Measurements from ENCODE around the gene C4A. TPM values are rescaled to one million over a fixed set of nuclear protein-coding genes. Genes with fewer than 3 reads are reported as not detected.
A peak's percentile ranks its signal among the peaks of the same experiment; 100 is the strongest.
"Not testable (repeated sequence)": the region's sequence is repeated elsewhere in the genome, so short reads cannot be mapped to it uniquely, and the experiment has no call there.

C4A gene
- total and polyA plus RNA-seq, 12 donors: 30.1 to 367 (median 57.4) TPM

DNA sequence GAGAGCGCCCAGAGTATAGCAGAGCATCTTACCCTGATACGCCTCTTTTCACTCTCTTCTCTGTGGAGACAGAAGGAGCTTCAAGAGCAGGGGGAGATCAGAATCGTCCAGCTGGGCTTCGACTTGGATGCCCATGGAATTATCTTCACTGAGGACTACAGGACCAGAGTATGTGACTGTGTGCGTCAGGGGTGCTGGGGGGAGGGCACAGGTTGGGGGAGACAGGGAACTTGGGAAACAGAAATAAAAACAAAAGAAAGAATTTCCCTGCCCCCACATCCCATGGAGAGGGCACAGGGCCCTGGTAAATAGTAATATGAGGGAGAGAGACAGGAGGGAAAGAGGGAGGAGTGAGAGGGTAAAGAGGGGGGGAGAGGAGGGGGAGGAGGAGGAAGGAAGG, 3.0 kb upstream of the C4A start:
- no peak for DNase-seq
- TF ChIP-seq, protein P1, sequence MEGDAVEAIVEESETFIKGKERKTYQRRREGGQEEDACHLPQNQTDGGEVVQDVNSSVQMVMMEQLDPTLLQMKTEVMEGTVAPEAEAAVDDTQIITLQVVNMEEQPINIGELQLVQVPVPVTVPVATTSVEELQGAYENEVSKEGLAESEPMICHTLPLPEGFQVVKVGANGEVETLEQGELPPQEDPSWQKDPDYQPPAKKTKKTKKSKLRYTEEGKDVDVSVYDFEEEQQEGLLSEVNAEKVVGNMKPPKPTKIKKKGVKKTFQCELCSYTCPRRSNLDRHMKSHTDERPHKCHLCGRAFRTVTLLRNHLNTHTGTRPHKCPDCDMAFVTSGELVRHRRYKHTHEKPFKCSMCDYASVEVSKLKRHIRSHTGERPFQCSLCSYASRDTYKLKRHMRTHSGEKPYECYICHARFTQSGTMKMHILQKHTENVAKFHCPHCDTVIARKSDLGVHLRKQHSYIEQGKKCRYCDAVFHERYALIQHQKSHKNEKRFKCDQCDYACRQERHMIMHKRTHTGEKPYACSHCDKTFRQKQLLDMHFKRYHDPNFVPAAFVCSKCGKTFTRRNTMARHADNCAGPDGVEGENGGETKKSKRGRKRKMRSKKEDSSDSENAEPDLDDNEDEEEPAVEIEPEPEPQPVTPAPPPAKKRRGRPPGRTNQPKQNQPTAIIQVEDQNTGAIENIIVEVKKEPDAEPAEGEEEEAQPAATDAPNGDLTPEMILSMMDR (IDR thresholded peaks at IDR 0.05): no peak
- intact Hi-C loops (cut with DNase I): no loop called here

DNA sequence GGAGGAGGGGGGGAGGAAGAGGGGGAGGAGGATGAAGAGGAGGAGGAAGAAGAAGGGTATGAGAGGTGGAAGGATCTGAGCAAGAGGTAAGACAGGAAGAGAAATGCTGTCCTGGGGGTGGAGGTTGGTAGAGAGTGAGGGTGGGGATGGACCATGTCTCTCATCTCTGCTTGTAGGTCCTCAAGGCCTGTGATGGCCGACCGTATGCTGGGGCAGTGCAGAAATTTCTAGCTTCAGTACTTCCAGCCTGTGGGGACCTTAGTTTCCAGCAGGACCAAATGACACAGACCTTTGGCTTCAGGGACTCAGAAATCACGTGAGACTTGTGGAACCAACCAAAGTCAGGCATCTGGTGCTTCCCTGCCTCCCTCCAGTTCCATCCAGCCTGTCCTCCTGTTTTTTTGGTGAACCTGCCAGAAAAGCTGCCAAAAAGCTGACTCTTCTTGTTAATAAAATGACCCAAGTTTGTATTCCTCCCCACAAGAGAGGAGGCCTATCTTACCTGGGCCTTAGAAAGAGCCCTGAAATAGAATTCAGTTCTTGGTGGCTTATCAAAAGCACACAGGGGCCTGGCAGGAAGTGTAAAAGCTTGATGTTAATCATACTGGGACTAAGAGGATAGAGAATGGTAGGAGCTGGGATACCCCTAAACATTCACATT, 2.5 kb upstream of the C4A start:
- Histone ChIP-seq H3K36me3 (peaks cover 0 to 33% (median 8%) of the 10 kb centered on the region in 9 donors), H3K27me3 (no peaks in the 10 kb centered on the region), H3K27ac (no peak overlapping the region), H3K9me3 (no peaks in the 10 kb centered on the region), H3K4me3 (no peak overlapping the region), H3K4me1 (no peaks in the 10 kb centered on the region)
- DNase-seq (no peak), ATAC-seq (no peak)
- WGBS, 2 donors: 86 to 88% methylated on average over 3 of the region's 3 CpGs
- intact Hi-C loops (cut with DNase I): no loop called here
- TF ChIP-seq, protein P1 (IDR thresholded peaks at IDR 0.05): no peak

More for the DNA sequence above, 3.0 kb upstream of the C4A start:
- WGBS, 2 donors: 84 to 88% methylated on average over 5 of the region's 5 CpGs
- peaks cover 0 to 39% (median 8%) of the 10 kb centered on the region in 9 donors for H3K36me3 ChIP-seq
- peaks cover 0 to under 1% (median 0%) of the 10 kb centered on the region in 9 donors for H3K4me1 ChIP-seq
- H3K4me3 ChIP-seq: no peak overlapping the region
- H3K27me3 ChIP-seq: no peaks in the 10 kb centered on the region
- H3K27ac ChIP-seq: no peak overlapping the region
- no peak for ATAC-seq
- no peaks in the 10 kb centered on the region for H3K9me3 ChIP-seq

DNA sequence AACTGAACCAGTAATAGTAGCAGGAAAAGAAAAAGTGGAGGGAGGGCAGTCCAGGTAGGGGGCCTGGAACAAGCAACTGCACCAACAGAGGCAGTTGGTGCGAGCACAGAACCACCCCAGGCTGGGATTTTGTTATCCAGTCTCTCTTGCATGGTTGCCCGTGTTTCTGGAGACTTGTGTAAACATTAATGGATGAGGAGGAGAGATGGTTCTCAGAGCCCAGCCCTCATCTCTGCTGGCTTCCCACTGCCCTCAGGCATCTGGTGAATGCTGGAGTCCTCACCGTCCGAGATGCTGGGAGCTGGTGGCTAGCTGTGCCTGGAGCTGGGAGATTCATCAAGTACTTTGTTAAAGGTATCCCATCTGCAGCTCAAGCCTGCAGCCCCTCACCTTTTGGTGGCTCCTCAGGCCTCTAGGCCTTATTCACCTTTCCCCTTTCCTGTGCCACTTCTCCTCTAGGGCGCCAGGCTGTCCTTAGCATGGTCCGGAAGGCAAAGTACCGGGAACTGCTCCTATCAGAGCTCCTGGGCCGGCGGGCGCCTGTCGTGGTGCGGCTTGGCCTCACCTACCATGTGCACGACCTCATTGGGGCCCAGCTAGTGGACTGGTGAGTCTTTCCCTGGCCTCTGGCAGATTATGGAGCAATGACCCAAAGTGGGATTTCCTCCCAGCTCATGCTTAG, 1.5 kb upstream of the C4A start:
- 93 to 98% methylated on average over 12 to 13 of the region's 13 CpGs for WGBS, 2 donors
- H3K27me3 ChIP-seq; H3K4me3 ChIP-seq; H3K27ac ChIP-seq; ATAC-seq; H3K9me3 ChIP-seq; intact Hi-C loops (cut with DNase I); H3K4me1 ChIP-seq; DNase-seq: not testable (repeated sequence)
- H3K36me3 ChIP-seq: peaks cover 0 to 25% (median 8%) of the 10 kb centered on the region in 9 donors

DNA sequence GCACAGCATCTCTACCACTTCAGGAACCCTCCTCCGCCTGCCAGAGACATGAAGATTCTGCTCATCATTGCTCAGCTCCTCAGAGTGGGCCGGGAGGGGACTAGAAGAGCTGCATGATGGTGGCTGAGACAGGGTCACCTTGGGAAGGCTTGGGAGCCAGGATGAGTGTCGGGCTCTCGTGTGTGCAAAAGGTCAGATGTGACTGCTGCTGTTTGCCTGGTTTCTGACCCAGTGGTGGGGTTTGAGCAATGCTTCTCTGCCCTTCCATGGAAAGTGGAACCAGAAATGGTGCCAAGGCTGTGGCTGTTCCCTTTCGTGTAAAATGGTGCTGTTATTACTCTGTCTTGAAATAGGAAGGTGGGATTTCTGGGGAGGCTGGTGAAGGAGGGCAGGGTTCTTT, 859 bp upstream of the C4A start:
- peaks cover 0 to 22% (median 8%) of the 10 kb centered on the region in 9 donors for H3K36me3 ChIP-seq
- H3K4me3 ChIP-seq; DNase-seq; H3K9me3 ChIP-seq; H3K27me3 ChIP-seq; intact Hi-C loops (cut with DNase I); H3K27ac ChIP-seq; ATAC-seq; H3K4me1 ChIP-seq: not testable (repeated sequence)
- WGBS, 2 donors: no CpG with 5 or more reads among the region's 5 CpGs

DNA sequence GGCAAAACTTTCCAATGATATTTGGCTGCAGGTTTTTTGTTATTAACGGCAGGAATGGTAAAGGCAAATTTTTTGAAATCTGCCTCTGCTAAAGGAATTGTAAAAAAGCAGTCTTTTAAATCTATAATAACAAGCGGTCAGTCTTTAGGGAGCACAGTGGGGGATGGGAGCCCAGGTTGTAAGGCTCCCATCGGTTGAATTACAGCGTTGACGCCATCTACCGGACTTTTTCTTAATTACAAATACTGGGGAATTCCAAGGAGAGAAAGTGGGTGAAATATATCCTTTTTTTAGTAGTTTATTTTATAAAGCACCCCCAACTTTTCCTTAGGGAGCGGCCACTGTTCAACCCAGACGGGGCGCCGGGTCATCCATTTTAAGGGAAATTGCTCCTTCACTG, 7.5 kb downstream of the C4A start:
- H3K4me3 ChIP-seq; H3K27me3 ChIP-seq; H3K9me3 ChIP-seq; H3K4me1 ChIP-seq; ATAC-seq; H3K36me3 ChIP-seq; DNase-seq; H3K27ac ChIP-seq; intact Hi-C loops (cut with DNase I): not testable (repeated sequence)
- no CpG with 5 or more reads among the region's 10 CpGs for WGBS, 2 donors

DNA sequence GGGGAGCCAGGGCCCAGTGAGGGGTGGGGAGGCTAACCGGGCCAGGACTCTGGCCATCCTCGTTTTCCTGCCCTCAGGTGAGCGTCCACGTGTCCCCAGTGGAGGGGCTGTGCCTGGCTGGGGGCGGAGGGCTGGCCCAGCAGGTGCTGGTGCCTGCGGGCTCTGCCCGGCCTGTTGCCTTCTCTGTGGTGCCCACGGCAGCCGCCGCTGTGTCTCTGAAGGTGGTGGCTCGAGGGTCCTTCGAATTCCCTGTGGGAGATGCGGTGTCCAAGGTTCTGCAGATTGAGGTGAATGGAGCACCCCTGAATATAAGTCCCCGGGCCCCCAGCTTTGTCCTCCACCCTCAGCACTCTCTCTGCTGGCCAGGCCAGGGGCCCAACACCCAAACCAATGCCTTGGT, 12.6 kb downstream of the C4A start:
- intact Hi-C loops (cut with DNase I); DNase-seq; H3K4me3 ChIP-seq; ATAC-seq; H3K27me3 ChIP-seq; H3K9me3 ChIP-seq; H3K4me1 ChIP-seq; H3K36me3 ChIP-seq; H3K27ac ChIP-seq: not testable (repeated sequence)
- WGBS, 2 donors: 98 to 100% methylated on average over 8 to 9 of the region's 14 CpGs

DNA sequence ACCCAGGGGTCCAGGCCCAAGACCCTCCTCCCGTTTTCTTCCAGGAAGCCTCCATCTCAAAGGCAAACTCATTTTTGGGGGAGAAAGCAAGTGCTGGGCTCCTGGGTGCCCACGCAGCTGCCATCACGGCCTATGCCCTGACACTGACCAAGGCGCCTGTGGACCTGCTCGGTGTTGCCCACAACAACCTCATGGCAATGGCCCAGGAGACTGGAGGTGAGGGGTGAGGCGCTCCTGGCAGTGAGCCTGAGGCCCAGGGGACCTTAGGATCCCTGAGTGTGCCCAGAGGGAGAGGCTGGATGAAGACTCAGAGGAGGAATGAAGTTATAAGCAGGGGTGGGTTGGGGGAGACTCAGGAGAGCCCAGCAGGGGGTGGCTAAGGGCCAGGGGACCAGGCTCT, 14.5 kb downstream of the C4A start:
- 94 to 95% methylated on average over 5 to 6 of the region's 6 CpGs for WGBS, 2 donors
- H3K27me3 ChIP-seq; H3K36me3 ChIP-seq; H3K9me3 ChIP-seq; ATAC-seq; H3K4me1 ChIP-seq; DNase-seq; intact Hi-C loops (cut with DNase I); H3K27ac ChIP-seq; H3K4me3 ChIP-seq: not testable (repeated sequence)

DNA sequence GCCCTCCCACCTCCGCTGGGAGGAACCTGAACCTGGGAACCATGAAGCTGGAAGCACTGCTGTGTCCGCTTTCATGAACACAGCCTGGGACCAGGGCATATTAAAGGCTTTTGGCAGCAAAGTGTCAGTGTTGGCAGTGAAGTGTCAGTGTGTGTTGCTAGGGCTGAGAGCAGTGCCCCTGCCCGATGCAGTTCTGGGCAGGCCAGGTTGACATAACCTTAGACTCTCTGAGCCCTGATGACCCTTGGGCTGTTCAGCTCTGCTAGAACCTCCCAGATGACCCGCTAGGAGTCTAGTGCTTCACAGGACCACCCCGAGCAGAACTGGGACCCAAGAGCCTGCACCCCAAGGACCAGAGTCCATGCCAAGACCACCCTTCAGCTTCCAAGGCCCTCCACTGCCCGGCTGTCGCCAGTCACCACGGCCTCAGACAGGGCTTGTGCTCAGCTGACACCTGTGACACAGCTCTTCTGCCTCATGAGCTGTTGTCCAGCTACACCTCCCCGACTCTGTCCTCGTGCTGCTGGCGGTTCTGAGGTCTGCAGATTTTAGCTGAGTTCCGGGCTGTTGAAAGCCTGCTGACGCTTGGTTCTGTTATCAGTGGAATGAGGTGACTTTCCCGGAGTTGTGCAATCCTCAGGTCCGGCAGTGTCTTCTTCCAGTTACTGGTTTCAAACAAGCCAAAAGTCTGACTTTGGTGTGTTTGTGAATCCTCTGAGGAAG, 20.9 kb downstream of the C4A start:
- H3K27ac ChIP-seq; H3K36me3 ChIP-seq; intact Hi-C loops (cut with DNase I); H3K27me3 ChIP-seq; H3K4me1 ChIP-seq; H3K4me3 ChIP-seq; DNase-seq; H3K9me3 ChIP-seq: not testable (repeated sequence)
- peak in 6 of 8 donors; percentile 9 to 59 (median 34) for ATAC-seq
- no CpG with 5 or more reads among the region's 15 CpGs for WGBS, 2 donors

DNA sequence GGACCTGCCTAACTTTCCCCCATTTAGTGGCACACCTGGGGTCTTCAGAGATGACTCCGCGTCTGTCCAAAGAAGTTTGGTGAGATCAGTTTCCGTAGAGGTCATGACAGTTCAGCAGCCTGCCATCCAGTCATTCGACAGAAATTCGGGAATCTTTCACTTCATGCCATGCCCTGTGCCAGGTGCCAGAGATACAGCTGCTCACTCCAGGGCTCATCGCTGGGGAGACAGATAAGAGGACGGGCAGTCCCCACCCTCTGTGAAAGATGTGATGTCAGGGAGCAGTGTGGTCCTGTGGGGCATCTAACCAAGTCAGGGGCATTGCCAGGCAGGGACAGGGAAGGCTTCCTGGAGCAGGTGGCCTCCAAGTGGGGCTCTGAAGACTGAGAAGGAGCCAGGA, 21.4 kb downstream of the C4A start:
- WGBS, 2 donors: no CpG with 5 or more reads among the region's 7 CpGs
- H3K4me3 ChIP-seq; H3K27ac ChIP-seq; DNase-seq; H3K36me3 ChIP-seq; H3K4me1 ChIP-seq; intact Hi-C loops (cut with DNase I); H3K9me3 ChIP-seq; H3K27me3 ChIP-seq: not testable (repeated sequence)
- peak in 2 of 8 donors; percentile 5 to 19 for ATAC-seq
